GM23248 (cell line): Measurements from ENCODE around the gene TPMT. TPM values are rescaled to one million over a fixed set of nuclear protein-coding genes. Genes with fewer than 3 reads are reported as not detected.

Experiments used
- DNase-seq: peaks from one replicate; pipeline ENCODE4 v3.0.0-alpha.2; 2015
- H2AFZ ChIP-seq: fragments of 200-600 bp; sonication (generic); 2 replicates; pipeline ENCODE4 v1.6.1; 2016; ENCODE audit warnings: antibody characterized with exemption
- H3F3A ChIP-seq: fragments of 200-600 bp; sonication (generic); 2 replicates; pipeline ENCODE4 v1.6.1; 2016; ENCODE audit warnings: mild to moderate bottlenecking, antibody characterized with exemption, mixed run types; ENCODE audit not compliant: insufficient read depth
- H3K27ac ChIP-seq: fragments of 200-600 bp; sonication (generic); 2 replicates; pipeline ENCODE4 v1.5.1; 2016; ENCODE audit warnings: mild to moderate bottlenecking
- H3K27me3 ChIP-seq: fragments of 200-600 bp; sonication (generic); replicated peaks from 2 replicates; pipeline ENCODE4 v1.6.1; 2016; ENCODE audit warnings: mild to moderate bottlenecking; ENCODE audit not compliant: insufficient read depth
- H3K36me3 ChIP-seq: fragments of 200-600 bp; sonication (generic); 2 replicates; pipeline ENCODE4 v1.6.1; 2016; ENCODE audit warnings: low read depth, mild to moderate bottlenecking
- H3K4me1 ChIP-seq: fragments of 200-600 bp; sonication (generic); 2 replicates; pipeline ENCODE4 v1.6.1; 2016; ENCODE audit warnings: mild to moderate bottlenecking; ENCODE audit not compliant: insufficient read depth
- H3K4me2 ChIP-seq: fragments of 200-600 bp; sonication (generic); one replicate; pipeline ENCODE4 v1.6.1; 2016; ENCODE audit warnings: mild to moderate bottlenecking; ENCODE audit not compliant: unreplicated experiment
- H3K4me3 ChIP-seq: fragments of 200-600 bp; sonication (generic); 2 replicates; pipeline ENCODE4 v1.5.1; 2016; ENCODE audit warnings: mild to moderate bottlenecking
- H3K79me2 ChIP-seq: fragments of 200-600 bp; sonication (generic); 2 replicates; pipeline ENCODE4 v1.6.1; 2016; ENCODE audit warnings: mild to moderate bottlenecking; ENCODE audit not compliant: insufficient read depth
- H3K9ac ChIP-seq: fragments of 200-600 bp; sonication (generic); 2 replicates; pipeline ENCODE4 v1.6.1; 2016; ENCODE audit warnings: mild to moderate bottlenecking
- H3K9me2 ChIP-seq: fragments of 200-600 bp; sonication (generic); 2 replicates; pipeline ENCODE4 v1.6.1; 2016; ENCODE audit warnings: mixed run types, mild to moderate bottlenecking, moderate library complexity; ENCODE audit not compliant: insufficient read depth
- H3K9me3 ChIP-seq: fragments of 200-600 bp; sonication (generic); one replicate; pipeline ENCODE4 v1.6.1; 2017; ENCODE audit warnings: low read depth
- H4K20me1 ChIP-seq: fragments of 200-600 bp; sonication (generic); 2 replicates; pipeline ENCODE4 v1.6.0; 2016; ENCODE audit not compliant: insufficient read depth
- EZH2 ChIP-seq: fragments of 200-600 bp; sonication (generic); IDR thresholded peaks from 2 replicates; pipeline ENCODE4 v1.6.1; 2018; ENCODE audit warnings: antibody characterized with exemption, mild to moderate bottlenecking; ENCODE audit not compliant: insufficient read depth, poor library complexity, severe bottlenecking
- EZH2phosphoT487 ChIP-seq: fragments of 200-600 bp; sonication (generic); IDR thresholded peaks from 2 replicates; pipeline ENCODE4 v1.6.1; 2018; ENCODE audit warnings: antibody characterized with exemption, moderate library complexity, mild to moderate bottlenecking, low read depth; ENCODE audit not compliant: insufficient read depth
- WGBS, 2 experiments: methylation state at CpG; one replicate each; pipeline ENCODE4 v1.1.6; 2015 to 2017; ENCODE audit warnings: low lambda C conversion rate in 2 of 2, low coverage in 1 of 2; ENCODE audit errors: missing lambda C conversion rate in 2 of 2; 5-methylcytosine and 5-hydroxymethylcytosine counted together
- in situ Hi-C: fragments of 300-500 bp; cut with MboI; formaldehyde crosslinking; loops from 2 replicates; pipeline ENCODE4 v1.15.0; 2020
- polyA plus RNA-seq: library from polyadenylated mRNA; unstranded; fragments of >200 nt; fragmentation: Nextera tagmentation; extraction: Ambion mirVana; gene quantifications from 2 replicates; pipeline ENCODE4 v1.2.1, GENCODE V29; 2016
- total RNA-seq: library from RNA; depleted of rRNA; stranded (reverse); fragments of >200 nt; shearing (Covaris generic); gene quantifications from 2 replicates; pipeline ENCODE4 v1.2.3, GENCODE V29; 2014

Gene TPMT
- total and polyA plus RNA-seq, 2 experiments from 2014 or later = 22.6 TPM

DNA sequence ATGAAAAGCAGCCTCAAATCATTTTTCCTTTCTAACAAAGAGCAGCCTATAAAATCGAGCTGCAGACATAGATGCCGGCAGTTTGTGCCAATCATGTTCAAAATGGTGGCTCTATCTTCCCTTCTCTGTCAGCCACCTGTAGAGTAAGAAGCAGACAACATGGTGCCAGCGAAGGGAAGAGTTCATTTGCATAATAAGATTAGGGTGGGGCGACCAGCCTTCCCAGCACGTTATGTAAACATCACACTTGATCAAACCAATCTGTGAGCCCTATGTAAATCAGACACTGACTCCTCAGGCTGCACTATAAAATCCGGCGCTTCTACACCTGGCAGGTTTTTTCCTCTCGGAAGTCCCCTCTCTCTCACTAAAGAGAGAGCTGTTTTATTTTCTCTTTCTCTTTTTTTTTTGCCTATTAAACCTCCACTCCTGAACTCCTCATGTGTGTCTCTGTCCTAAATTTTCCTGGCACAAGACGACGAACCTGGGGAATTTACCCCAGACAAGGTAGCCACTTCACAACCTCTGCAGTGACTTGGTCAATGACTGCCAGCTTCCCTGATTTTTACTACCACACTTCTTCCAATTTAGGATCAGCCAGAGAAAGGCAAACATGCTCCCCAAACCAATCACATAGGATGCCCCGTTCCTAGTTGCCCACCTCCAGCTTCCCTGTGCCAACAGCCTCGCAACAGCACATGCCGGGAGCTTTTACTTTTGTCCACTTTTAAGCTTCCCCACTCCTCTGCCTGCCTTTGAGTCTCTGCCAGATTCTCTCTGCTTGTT lies 12.9 kb downstream of the TPMT start:
- Histone ChIP-seq H3K36me3 (peaks cover 16% of the 10 kb centered on the region; the same call in 1 of the 2 replicates), H3F3A (peaks cover 2% of the 10 kb centered on the region), H4K20me1 (no peaks in the 10 kb centered on the region), H3K27me3 (no peaks in the 10 kb centered on the region), H3K4me2 (no peak overlapping the region), H3K9ac (no peak overlapping the region), H3K4me3 (no peak overlapping the region), H3K9me3 (no peaks in the 10 kb centered on the region), H3K4me1 (peaks cover 7% of the 10 kb centered on the region), H2AFZ (no peak overlapping the region), H3K9me2 (no peaks in the 10 kb centered on the region), H3K27ac (no peak overlapping the region), H3K79me2 (no peaks in the 10 kb centered on the region)
- DNase-seq = no peak
- in situ Hi-C loops = no loop called here
- WGBS, 2 experiments = 85 to 88% methylated on average over 13 of the region's 13 CpGs
- TF ChIP-seq EZH2 = no peak

DNA sequence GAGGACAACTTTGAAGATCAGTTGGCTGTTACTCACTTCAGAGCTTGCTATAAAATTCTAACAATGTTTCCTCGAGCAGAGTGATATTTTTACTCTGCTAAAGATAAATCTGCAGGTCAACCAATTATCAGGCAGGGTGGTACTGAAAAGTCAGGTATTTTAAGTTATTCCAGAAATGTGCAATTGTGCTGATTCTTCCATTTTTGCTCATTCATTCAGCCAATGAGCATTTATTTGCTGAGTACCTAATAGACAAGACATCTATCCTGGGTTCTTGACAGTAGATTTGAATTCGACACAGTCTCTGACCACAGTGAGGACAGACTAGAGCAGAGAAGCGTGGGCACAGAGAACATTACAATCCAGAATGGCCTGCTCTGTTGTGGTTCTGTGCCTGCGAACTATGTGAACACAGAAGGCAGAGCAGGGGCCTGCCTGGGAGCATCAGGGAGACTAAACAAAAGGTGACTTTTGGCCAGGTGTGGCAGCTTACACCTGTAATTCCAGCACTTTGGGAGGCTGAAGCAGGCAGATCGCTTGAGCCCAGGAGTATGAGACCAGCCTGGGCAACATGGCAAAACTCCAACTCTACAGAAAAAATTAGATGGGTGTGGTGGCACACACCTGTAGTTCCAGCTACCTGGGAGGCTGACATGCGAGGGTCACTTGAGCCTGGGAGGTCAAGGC lies 14.8 kb downstream of the TPMT start:
- no peaks in the 10 kb centered on the region for H3K4me1 ChIP-seq
- no peaks in the 10 kb centered on the region for H4K20me1 ChIP-seq
- no peaks in the 10 kb centered on the region for H3K79me2 ChIP-seq
- H3K4me3 ChIP-seq = no peak overlapping the region
- H3K9me2 ChIP-seq = no peaks in the 10 kb centered on the region
- H3K36me3 ChIP-seq = peaks cover 16% of the 10 kb centered on the region; the same call in 1 of the 2 replicates
- DNase-seq = no peak
- 90 to 95% methylated on average over 6 of the region's 6 CpGs for whole genome bisulfite sequencing, 2 experiments
- H3K27ac ChIP-seq = no peak overlapping the region
- in situ Hi-C loops = no loop called here
- no peak overlapping the region for H3K4me2 ChIP-seq
- no peaks in the 10 kb centered on the region for H3K9me3 ChIP-seq
- no peak overlapping the region for H3K9ac ChIP-seq
- TF ChIP-seq EZH2phosphoT487 (no peak), EZH2 (no peak)
- H3K27me3 ChIP-seq = no peaks in the 10 kb centered on the region
- H3F3A ChIP-seq = no peaks in the 10 kb centered on the region
- no peak overlapping the region for H2AFZ ChIP-seq

DNA sequence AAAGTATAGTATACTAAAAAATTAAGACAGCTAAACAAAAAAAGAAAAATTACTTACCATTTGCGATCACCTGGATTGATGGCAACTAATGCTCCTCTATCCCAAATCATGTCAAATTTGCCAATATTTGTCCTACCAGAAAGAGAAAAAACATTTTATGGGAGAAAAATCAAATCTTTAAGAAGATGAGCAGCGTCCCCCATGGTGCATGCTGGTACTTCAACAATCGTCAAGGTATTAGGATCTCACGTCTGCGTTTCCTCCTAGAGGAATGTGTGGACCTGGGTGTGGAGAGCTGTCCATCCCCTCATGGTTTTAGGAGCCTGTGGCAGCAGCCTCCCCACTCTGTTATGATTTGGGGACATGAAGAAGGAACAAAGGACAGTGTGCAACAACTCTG lies 16.0 kb downstream of the TPMT start:
- no peaks in the 10 kb centered on the region for H3K79me2 ChIP-seq
- in situ Hi-C loops = no loop called here
- peaks cover 16% of the 10 kb centered on the region; the same call in 1 of the 2 replicates for H3K36me3 ChIP-seq
- TF ChIP-seq EZH2 (no peak), EZH2phosphoT487 (no peak)
- H3K4me1 ChIP-seq = no peaks in the 10 kb centered on the region
- H2AFZ ChIP-seq = no peak overlapping the region
- H3K27ac ChIP-seq = no peak overlapping the region
- no peaks in the 10 kb centered on the region for H4K20me1 ChIP-seq
- no peaks in the 10 kb centered on the region for H3K9me3 ChIP-seq
- no peaks in the 10 kb centered on the region for H3F3A ChIP-seq
- H3K9me2 ChIP-seq = no peaks in the 10 kb centered on the region
- H3K4me3 ChIP-seq = no peak overlapping the region
- no peak overlapping the region for H3K4me2 ChIP-seq
- H3K27me3 ChIP-seq = no peaks in the 10 kb centered on the region
- no peak overlapping the region for H3K9ac ChIP-seq
- WGBS, 2 experiments = 99% methylated on average over 5 of the region's 5 CpGs
- DNase-seq = no peak

DNA sequence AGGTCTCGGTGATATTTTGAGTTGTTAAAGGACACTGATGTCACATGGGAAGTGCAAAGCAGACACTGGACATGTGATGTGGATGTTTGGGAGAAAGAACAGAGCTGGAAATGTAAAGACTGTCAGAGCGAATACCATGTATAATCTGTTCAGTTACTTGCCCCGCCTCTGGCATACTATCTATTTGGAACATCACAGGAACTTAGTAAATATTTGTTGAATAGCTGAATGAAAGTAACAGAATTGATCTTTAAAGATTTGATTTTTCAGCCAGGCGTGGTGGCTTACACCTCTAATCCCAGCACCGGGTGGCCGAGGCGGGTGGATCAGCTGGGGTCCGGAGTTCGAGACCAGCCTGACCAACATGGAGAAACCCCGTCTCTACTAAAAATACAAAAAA lies 18.6 kb downstream of the TPMT start:
- no peak overlapping the region for H3K4me2 ChIP-seq
- H3K4me3 ChIP-seq = no peak overlapping the region
- WGBS, 2 experiments = 97% methylated on average over 10 of the region's 10 CpGs
- no peaks in the 10 kb centered on the region for H4K20me1 ChIP-seq
- no peak overlapping the region for H3K9ac ChIP-seq
- no peak for DNase-seq
- TF ChIP-seq EZH2 (no peak), EZH2phosphoT487 (no peak)
- H3K27me3 ChIP-seq = no peaks in the 10 kb centered on the region
- no peak overlapping the region for H3K27ac ChIP-seq
- no peaks in the 10 kb centered on the region for H3K4me1 ChIP-seq
- H3K9me2 ChIP-seq = no peaks in the 10 kb centered on the region
- no peak overlapping the region for H2AFZ ChIP-seq
- H3K36me3 ChIP-seq = 0 out of 2 replicates have a peak, but pooled peaks cover 5% of the 10 kb centered on the region
- H3K79me2 ChIP-seq = no peaks in the 10 kb centered on the region
- H3K9me3 ChIP-seq = no peaks in the 10 kb centered on the region
- in situ Hi-C loops = no loop called here
- H3F3A ChIP-seq = no peaks in the 10 kb centered on the region
